Astrocyte of the spinal cord (primary cell): ENCODE results near the gene PIGH.

ENCODE experiments used
- DNase-seq: peaks from one replicate; pipeline ENCODE4 v3.0.0; 2011; ENCODE audit warnings: low read depth, low spot score
- H3K4me3 ChIP-seq: 2 replicates; pipeline ENCODE4 v1.5.1; 2011; ENCODE audit warnings: low read depth, mild to moderate bottlenecking, low read length, moderate library complexity
- CTCF ChIP-seq: IDR thresholded peaks from 2 replicates; pipeline ENCODE4 v1.5.1; 2012; ENCODE audit warnings: low read depth, mild to moderate bottlenecking, low read length, inconsistent platforms
- in situ Hi-C: cut with HindIII; loops from 2 replicates; pipeline ENCODE4 v1.10.0; 2017; ENCODE audit warnings: low sequenced_read_pairs

PIGH gene

GRCh38 chr14:67575684-67576083 lies 24.4 kb downstream of the PIGH start:
- in situ Hi-C loops, result no loop called here
- H3K4me3 ChIP-seq, result no peak overlapping the region
- TF ChIP-seq CTCF, result no peak
- DNase-seq, result no peak

GRCh38 chr14:67574806-67575205 lies 25.3 kb downstream of the PIGH start:
- in situ Hi-C loops, result no loop called here
- no peak for DNase-seq
- H3K4me3 ChIP-seq, result no peak overlapping the region
- TF ChIP-seq CTCF, result no peak

- no peak overlapping the region for H3K4me3 ChIP-seq
- no peak for TF ChIP-seq CTCF
- no peak for DNase-seq
- in situ Hi-C loops, result no loop called here
These were observed 25.9 kb downstream of the PIGH start for GRCh38 chr14:67574156-67574555.

- H3K4me3 ChIP-seq, result no peak overlapping the region
- in situ Hi-C loops, result no loop called here
- no peak for TF ChIP-seq CTCF
- no peak for DNase-seq
These were observed 26.6 kb downstream of the PIGH start for GRCh38 chr14:67573228-67574010.

GRCh38 chr14:67572608-67573007 lies 27.5 kb downstream of the PIGH start:
- in situ Hi-C loops, result no loop called here
- no peak for DNase-seq
- TF ChIP-seq CTCF, result no peak
- H3K4me3 ChIP-seq, result no peak overlapping the region

GRCh38 chr14:67571991-67572323 lies 28.1 kb downstream of the PIGH start:
- no peak overlapping the region for H3K4me3 ChIP-seq
- no peak for TF ChIP-seq CTCF
- in situ Hi-C loops, result no loop called here
- DNase-seq, result no peak
